Measurements from ENCODE around the gene RFT1. TPM values are rescaled to one million over a fixed set of nuclear protein-coding genes. Genes with fewer than 3 reads are reported as not detected.

RFT1 gene
- total and polyA plus RNA-seq, 2 of the 13 experiments (the other 11 are each of a cell fraction or from before 2014, with no cell fraction given): 23.2 to 37.0 TPM

DNA sequence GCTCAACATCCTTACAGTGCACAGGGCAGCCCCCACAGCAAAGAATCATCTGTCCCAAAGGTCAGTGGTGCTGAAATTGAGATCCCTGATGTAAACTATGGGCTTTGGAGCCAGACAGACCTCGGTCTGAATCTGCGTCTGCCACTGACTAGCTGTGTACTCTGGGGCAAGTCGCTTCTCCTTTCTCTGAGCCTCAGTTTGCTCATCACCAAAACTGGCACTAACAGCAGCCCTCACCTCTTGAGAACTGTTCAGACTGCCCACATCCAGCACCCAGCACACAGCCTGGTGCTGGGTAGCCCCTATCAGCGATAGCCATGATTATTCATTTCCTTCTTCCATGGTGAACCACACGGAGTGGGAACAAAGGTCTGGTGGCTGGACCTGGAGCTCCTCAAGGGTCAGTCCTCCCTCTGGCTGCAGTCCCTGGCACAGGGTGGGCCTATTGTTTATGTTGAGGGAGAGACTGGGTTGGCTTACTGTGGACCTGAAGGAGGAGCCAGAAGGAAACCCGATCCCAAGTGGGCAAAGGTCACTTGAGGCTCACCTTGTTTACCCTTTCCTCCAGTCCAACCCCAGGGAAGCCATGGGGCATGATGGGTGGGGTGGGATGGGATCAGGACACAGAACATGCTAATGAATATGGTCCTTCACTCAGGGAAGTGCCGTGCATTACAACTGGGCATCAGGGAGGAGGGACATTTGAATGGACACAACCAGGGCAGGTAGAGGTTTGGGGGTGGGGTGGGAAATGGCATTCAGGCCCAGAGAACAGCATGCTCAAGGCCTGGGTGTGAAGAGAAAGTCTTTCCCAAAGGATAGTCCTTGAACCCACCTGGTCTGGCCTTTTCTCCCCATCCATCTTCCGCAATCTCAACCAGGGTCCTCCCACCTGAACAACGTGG lies 29.2 kb upstream of the RFT1 start (continued):
- no peak for TF ChIP-seq SOX6 (IDR thresholded peaks at IDR 0.05)
- TF ChIP-seq SOX6 (CRISPR knock-in tag; IDR thresholded peaks at IDR 0.05): peak; percentile 92
- peak; percentile 49; the same call in 1 of the 2 replicates for TF ChIP-seq MXD4 (CRISPR knock-in tag; IDR thresholded peaks at IDR 0.05)
- TF ChIP-seq RXRB (CRISPR knock-in tag; IDR thresholded peaks at IDR 0.05; ENCODE audit: borderline replicate concordance): peak; percentile 94
- TF ChIP-seq ZNF678 (CRISPR knock-in tag; IDR thresholded peaks at IDR 0.05): no peak
- TF ChIP-seq ZNF562 (CRISPR knock-in tag; IDR thresholded peaks at IDR 0.05; ENCODE audit: borderline replicate concordance): no peak
- no peak for TF ChIP-seq ZNF672 (CRISPR knock-in tag; IDR thresholded peaks at IDR 0.05)
- TF ChIP-seq SP4 (CRISPR knock-in tag; IDR thresholded peaks at IDR 0.05): no peak; the same call in 1 of the 2 replicates
- TF ChIP-seq MAF1 (CRISPR knock-in tag; IDR thresholded peaks at IDR 0.05; ENCODE audit: borderline replicate concordance): no peak
- peak; percentile 71; the same call in 1 of the 2 replicates for TF ChIP-seq MED1 (CRISPR knock-in tag; IDR thresholded peaks at IDR 0.05)
- 0 out of 2 replicates have a peak, but pooled peaks have one; percentile 31 for TF ChIP-seq ESRRA (CRISPR knock-in tag; IDR thresholded peaks at IDR 0.05; ENCODE audit: low read depth)
- TF ChIP-seq MEIS1 (CRISPR knock-in tag; IDR thresholded peaks at IDR 0.05; ENCODE audit: borderline replicate concordance): no peak
- TF ChIP-seq ZNF484 (CRISPR knock-in tag; IDR thresholded peaks at IDR 0.05; ENCODE audit: borderline replicate concordance, low read depth): no peak
- TF ChIP-seq AGO1 (IDR thresholded peaks at IDR 0.05; ENCODE audit: low read depth, low read length, poor library complexity, severe bottlenecking): no peak
- peak; percentile 45 for TF ChIP-seq SKI (IDR thresholded peaks at IDR 0.05; ENCODE audit: partially characterized antibody)
- TF ChIP-seq RERE (CRISPR knock-in tag; IDR thresholded peaks at IDR 0.05; ENCODE audit: low read depth): no peak
- TF ChIP-seq ZNF138 (CRISPR knock-in tag; IDR thresholded peaks at IDR 0.05; ENCODE audit: low read depth): no peak
- no peak for TF ChIP-seq UBTF (CRISPR knock-in tag; IDR thresholded peaks at IDR 0.05)
- TF ChIP-seq, protein P1, sequence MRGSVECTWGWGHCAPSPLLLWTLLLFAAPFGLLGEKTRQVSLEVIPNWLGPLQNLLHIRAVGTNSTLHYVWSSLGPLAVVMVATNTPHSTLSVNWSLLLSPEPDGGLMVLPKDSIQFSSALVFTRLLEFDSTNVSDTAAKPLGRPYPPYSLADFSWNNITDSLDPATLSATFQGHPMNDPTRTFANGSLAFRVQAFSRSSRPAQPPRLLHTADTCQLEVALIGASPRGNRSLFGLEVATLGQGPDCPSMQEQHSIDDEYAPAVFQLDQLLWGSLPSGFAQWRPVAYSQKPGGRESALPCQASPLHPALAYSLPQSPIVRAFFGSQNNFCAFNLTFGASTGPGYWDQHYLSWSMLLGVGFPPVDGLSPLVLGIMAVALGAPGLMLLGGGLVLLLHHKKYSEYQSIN (CRISPR knock-in tag; IDR thresholded peaks at IDR 0.05; ENCODE audit: borderline replicate concordance): no peak
- no peak for TF ChIP-seq ZNF777 (CRISPR knock-in tag; IDR thresholded peaks at IDR 0.05)
- no peak for TF ChIP-seq NFYC (CRISPR knock-in tag; IDR thresholded peaks at IDR 0.05)
- TF ChIP-seq DMAP1 (CRISPR knock-in tag; IDR thresholded peaks at IDR 0.05): peak; percentile 44; the same call in 1 of the 2 replicates
